Hematopoietic multipotent progenitor cell treated with erythropoietin and hydrocortisone succinate and interleukin-3 and kit ligand, for 4 days (in vitro differentiated cells): Measurements from ENCODE around the gene SH3RF1.

Source experiments
- DNase-seq: peaks from one replicate; pipeline ENCODE4 v3.0.0-alpha.2; 2015

The SH3RF1 gene

GRCh38 chr4:169158046-169158445 is 112.7 kb downstream of the SH3RF1 start:
- no peak for DNase-seq

DNA sequence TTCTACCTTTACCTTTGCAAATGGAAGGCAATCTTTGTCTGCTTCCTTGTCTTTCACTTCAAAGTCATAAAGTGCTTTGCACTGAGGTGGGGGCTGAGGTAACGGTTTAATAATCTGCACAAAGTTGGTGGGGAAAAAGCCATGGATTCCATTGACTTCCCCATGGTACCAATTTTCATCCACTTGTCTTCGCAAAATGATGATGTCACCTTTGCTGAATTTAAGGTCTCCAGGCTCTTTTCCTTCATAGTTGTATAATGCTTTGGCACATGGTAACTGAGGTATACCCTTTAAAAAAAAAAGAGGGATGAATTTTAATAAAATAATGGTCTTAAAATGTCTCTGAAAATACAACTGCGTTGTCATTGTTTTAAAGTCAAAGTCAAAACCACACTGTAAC is 114.4 kb downstream of the SH3RF1 start:
- DNase-seq = no peak

- DNase-seq = no peak
Observed at GRCh38 chr4:169154121-169154520, 116.6 kb downstream of the SH3RF1 start.

GRCh38 chr4:169153481-169154087 is 117.2 kb downstream of the SH3RF1 start:
- DNase-seq = no peak

GRCh38 chr4:169152899-169153298 is 117.9 kb downstream of the SH3RF1 start:
- DNase-seq = peak; percentile 19

DNA sequence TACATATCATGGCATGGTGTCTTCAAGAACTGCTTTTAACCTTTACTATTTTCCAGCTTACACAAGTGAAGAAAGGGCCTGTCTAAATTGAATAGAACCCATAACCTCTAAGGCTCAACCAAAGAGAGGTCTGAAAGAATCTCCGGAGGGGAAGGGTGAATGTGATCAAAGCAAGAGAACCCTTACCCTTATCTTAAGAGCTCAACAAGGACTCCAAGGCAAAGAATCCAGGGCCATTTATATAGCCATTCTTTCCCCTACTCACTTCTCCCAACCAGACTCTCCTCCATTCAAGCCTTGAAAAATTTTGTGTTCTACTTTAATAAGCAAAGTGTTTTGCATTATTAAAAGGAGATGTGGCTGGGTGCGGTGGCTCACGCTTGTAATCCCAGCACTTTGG is 118.7 kb downstream of the SH3RF1 start:
- no peak for DNase-seq

DNA sequence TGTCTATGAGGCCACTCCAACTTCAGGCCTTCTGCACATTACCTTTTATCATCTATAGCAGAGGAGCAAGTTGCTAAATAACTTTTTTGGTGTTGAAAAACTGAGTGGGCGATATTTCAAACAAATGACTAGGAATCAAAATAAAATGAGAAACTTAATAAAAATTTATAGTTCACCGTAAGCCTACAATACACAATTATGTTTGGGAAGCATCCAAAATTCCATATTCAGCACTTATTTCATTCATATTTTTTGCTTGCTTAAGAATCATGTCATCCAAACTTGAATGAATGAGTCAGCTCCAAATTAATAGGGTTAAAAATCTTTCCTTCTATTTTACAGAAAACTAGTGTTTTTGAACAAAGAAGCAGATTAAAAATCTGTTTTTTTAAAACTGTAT is 119.1 kb downstream of the SH3RF1 start:
- no peak for DNase-seq

GRCh38 chr4:169150806-169151205 is 120.0 kb downstream of the SH3RF1 start:
- DNase-seq = no peak

DNA sequence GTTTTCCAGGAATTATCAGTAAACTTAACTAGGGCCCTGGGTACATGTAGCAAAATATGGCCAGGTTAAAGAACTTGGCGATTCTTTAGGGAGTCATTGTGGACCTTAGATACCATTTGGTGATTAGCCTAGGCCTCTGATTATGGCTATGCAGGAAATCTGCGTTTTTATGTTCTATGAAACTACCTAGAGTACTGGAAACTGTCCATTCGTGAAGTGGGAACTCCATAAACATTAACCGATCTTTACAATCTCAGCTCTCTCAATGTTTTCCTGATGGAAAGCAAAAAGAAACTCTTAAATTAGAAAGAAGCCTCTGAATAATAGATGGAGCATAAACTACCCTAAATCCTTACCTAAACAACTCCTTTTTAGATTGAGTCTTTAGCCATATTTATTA is 121.9 kb downstream of the SH3RF1 start:
- no peak for DNase-seq

DNA sequence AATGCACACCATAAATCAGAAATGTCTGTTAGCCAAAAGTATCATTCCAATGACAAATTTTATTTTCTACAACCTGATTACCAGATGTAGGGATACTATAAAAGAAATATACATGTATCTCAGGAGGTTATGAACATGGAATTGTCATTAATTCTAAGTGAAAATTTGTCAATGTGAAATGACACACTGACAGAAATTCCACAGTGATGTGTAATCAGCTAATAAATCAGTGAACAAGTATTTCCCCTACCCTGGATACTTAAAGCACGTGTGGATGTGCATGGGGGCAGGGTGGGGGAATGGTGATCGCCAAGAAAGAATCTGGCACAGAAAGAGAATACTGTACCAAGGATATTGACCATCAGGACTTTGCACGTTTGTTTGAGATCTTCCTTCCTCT is 123.6 kb downstream of the SH3RF1 start:
- no peak for DNase-seq

GRCh38 chr4:169144061-169144600 is 126.6 kb downstream of the SH3RF1 start:
- no peak for DNase-seq

DNA sequence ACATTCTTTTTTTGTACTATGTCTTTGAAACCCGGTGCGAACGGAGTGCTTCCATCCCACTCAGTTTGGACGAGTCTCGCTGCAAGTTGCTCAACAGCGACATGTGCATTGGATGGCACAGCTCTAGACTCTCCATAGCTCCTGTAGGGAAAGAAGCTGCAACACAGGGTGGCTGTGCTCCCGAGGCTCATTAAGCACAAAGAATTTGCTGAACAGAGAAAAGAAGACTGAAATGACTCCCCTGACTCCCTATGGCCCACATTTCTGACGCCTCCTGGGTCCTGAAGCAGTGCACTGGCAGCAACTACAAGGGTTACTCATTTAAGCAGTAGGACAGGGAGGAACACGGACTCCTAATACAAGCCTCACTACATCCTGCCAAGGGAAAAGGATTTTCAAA is 127.4 kb downstream of the SH3RF1 start:
- no peak for DNase-seq

DNA sequence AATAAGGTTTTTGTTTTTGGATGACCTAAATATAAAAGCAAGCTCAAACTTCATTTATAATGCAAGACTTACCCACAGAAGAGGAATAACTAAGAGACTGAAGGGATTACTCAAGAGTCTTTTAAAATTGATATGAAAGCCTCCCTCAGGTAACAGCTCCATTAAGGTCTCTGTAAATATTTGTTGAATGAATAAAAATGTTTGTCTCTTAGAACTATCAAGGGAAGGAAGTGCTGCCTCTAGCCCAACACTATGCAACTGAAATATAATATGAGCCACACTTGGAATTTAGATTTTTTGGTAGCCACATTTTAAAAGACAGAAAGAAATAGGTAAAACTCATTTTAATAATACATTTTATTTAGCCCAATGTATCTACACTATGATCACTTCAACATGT is 127.8 kb downstream of the SH3RF1 start:
- DNase-seq = no peak

GRCh38 chr4:169142391-169142790 is 128.4 kb downstream of the SH3RF1 start:
- DNase-seq = no peak

DNA sequence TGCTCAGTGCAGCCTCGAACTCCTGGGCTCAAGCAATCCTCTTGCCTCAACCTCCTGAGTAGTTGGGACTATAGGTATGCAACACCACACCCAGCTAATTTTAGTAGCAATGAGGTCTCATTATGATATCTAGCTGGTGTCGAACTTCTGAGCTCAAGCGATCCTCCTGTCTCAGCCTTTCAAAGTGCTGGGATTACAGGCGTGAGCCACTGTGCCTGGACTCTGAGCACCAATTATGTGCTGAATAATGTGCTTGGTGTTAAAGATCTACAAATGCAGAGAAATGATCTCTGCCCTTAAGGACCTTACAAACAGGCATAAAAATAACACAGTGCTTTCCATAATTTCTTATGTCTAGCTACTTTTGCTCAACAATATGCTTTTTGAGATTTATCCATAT is 131.7 kb downstream of the SH3RF1 start:
- DNase-seq = no peak

GRCh38 chr4:169137558-169137920 is 133.2 kb downstream of the SH3RF1 start:
- no peak for DNase-seq

GRCh38 chr4:169136796-169137557 is 133.8 kb downstream of the SH3RF1 start:
- no peak for DNase-seq

- DNase-seq = no peak
Observed at GRCh38 chr4:169136330-169136729, 134.4 kb downstream of the SH3RF1 start.

DNA sequence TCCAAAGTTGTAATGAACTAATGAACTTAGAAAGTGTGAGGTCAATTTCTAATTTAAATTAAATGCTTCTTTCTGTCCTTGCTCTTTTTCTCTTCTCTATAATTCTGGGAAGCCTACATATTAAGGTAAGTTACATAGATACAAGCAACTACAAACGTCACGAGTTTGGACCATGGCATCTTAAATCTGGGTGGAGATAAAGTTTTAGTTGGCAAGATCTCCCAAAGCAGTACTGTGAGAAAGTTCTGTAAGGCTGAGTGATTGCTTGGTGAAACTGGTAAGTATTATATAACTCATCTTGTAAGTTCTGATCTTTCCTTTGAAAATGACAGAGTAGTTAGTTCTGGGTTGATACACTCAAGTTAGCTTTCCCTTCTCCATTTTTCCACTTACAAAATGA is 135.0 kb downstream of the SH3RF1 start:
- DNase-seq = no peak

- DNase-seq = no peak
Observed at GRCh38 chr4:169133932-169134331, 136.8 kb downstream of the SH3RF1 start.

- no peak for DNase-seq
Observed at GRCh38 chr4:169132561-169133305, 138.0 kb downstream of the SH3RF1 start.

GRCh38 chr4:169131556-169132208 is 139.1 kb downstream of the SH3RF1 start:
- no peak for DNase-seq

DNA sequence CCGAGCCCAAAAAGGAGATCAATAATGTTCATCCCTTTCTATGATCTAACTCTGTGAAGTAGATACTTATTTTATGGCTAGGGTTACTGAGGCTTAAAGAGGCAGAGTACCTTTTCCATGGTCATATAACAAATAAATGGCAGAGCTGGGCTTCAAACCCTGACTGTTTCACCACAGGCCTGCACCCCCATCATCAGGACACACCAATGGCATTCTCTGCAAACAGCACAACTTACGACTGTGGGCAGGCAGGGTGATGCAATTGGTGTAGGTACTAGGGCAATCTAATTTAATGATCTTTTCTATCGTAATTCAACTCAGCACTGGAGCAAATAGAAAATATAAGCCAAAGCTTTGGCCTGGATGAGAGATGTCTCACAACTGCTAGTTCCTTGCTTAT is 141.9 kb downstream of the SH3RF1 start:
- no peak for DNase-seq
